ENCODE results near the gene CYLD. TPM values are rescaled to one million over a fixed set of nuclear protein-coding genes. Genes with fewer than 3 reads are reported as not detected.

The CYLD gene
- polyA plus RNA-seq, 1 donor (not counting 4 experiments of a cell fraction or from before 2014, with no cell fraction given) = 24.7 TPM

GRCh38 chr16:50697881-50698767, 43.8 kb upstream of the CYLD start:
- H3K9ac ChIP-seq (ENCODE audit: control insufficient read depth, extremely low read depth, insufficient read depth, low read length) = peak overlapping the region; percentile 68
- H4K20me1 ChIP-seq (ENCODE audit: control insufficient read depth, extremely low read depth, insufficient read depth, low read length) = no peaks in the 10 kb centered on the region
- DNase-seq (ENCODE audit: low read depth, low spot score) = no peak
- H3K4me1 ChIP-seq (ENCODE audit: control insufficient read depth, extremely low read depth, insufficient read depth, low read length) = peaks cover 37% of the 10 kb centered on the region
- peak overlapping the region; percentile 81 for H3K4me2 ChIP-seq (ENCODE audit: control insufficient read depth, extremely low read depth, insufficient read depth, low read depth, low read length)
- no peak for TF ChIP-seq EZH2 (IDR thresholded peaks at IDR 0.05; ENCODE audit: low read length)
- TF ChIP-seq, protein P1, sequence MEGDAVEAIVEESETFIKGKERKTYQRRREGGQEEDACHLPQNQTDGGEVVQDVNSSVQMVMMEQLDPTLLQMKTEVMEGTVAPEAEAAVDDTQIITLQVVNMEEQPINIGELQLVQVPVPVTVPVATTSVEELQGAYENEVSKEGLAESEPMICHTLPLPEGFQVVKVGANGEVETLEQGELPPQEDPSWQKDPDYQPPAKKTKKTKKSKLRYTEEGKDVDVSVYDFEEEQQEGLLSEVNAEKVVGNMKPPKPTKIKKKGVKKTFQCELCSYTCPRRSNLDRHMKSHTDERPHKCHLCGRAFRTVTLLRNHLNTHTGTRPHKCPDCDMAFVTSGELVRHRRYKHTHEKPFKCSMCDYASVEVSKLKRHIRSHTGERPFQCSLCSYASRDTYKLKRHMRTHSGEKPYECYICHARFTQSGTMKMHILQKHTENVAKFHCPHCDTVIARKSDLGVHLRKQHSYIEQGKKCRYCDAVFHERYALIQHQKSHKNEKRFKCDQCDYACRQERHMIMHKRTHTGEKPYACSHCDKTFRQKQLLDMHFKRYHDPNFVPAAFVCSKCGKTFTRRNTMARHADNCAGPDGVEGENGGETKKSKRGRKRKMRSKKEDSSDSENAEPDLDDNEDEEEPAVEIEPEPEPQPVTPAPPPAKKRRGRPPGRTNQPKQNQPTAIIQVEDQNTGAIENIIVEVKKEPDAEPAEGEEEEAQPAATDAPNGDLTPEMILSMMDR (optimal IDR thresholded peaks at IDR 0.05 in 1 of 3, IDR thresholded peaks at IDR 0.05 in 1 of 3, conservative IDR thresholded peaks at IDR 0.05 in 1 of 3; ENCODE audit: extremely low read depth in 1 of 3, insufficient read depth in 2 of 3, low read length in 3 of 3) = no peak
- dilution Hi-C loops (cut with MboI; ENCODE audit: extremely low pct_ligation_motif_present, low sequenced_read_pairs) = no loop called here
- peak overlapping the region; percentile 85 for H2AFZ ChIP-seq (ENCODE audit: control insufficient read depth, low read length)
- no peaks in the 10 kb centered on the region for H3K9me3 ChIP-seq (ENCODE audit: control insufficient read depth, low read depth, low read length)
- peak overlapping the region; percentile 81 for H3K27ac ChIP-seq (ENCODE audit: control insufficient read depth, insufficient read depth, low read length)
- FAIRE-seq = no peak
- H3K4me3 ChIP-seq (ENCODE audit: control insufficient read depth in 2 of 3, extremely low read depth in 1 of 3, insufficient read depth in 2 of 3, low read depth in 1 of 3, low read length in 3 of 3) = peak overlapping the region in 2 of 3 experiments; percentile 11 to 41
- no peaks in the 10 kb centered on the region for H3K9me1 ChIP-seq (ENCODE audit: control insufficient read depth, extremely low read depth, insufficient read depth, low read length)
- no peaks in the 10 kb centered on the region for H3K27me3 ChIP-seq (ENCODE audit: control insufficient read depth, extremely low read depth, insufficient read depth, low read length)
- no peaks in the 10 kb centered on the region for H3K36me3 ChIP-seq (ENCODE audit: control insufficient read depth in 2 of 2, extremely low read depth in 1 of 2, insufficient read depth in 2 of 2, low read length in 2 of 2)
- H3K79me2 ChIP-seq (ENCODE audit: control insufficient read depth, insufficient read depth, low read length) = no peaks in the 10 kb centered on the region

DNA sequence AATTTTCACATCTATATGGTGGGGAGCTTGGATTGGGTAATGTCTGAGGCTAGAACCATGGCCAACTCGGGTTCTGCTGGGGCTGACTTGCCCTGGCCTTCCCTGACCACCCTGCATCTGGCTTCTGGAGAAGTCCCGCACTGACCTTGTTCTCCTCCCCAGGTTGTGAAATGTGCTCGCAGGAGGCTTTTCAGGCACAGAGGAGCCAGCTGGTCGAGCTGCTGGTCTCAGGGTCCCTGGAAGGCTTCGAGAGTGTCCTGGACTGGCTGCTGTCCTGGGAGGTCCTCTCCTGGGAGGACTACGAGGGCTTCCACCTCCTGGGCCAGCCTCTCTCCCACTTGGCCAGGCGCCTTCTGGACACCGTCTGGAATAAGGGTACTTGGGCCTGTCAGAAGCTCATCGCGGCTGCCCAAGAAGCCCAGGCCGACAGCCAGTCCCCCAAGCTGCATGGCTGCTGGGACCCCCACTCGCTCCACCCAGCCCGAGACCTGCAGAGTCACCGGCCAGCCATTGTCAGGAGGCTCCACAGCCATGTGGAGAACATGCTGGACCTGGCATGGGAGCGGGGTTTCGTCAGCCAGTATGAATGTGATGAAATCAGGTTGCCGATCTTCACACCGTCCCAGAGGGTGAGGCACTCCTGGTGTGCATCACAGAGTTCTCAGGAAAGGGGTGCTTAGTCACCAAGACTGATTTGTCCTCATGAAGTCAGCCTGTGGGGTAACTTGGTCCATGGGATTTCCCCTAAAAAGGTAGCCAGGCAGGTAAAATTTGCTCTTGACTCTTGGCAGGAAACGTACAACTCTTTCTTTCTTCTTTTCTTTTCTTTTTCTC, 42.3 kb upstream of the CYLD start:
- peaks cover 5% of the 10 kb centered on the region for H3K9me3 ChIP-seq (ENCODE audit: control insufficient read depth, low read depth, low read length)
- TF ChIP-seq, protein P1 (optimal IDR thresholded peaks at IDR 0.05 in 1 of 3, IDR thresholded peaks at IDR 0.05 in 1 of 3, conservative IDR thresholded peaks at IDR 0.05 in 1 of 3; ENCODE audit: extremely low read depth in 1 of 3, insufficient read depth in 2 of 3, low read length in 3 of 3) = no peak
- H3K4me3 ChIP-seq (ENCODE audit: control insufficient read depth in 2 of 3, extremely low read depth in 1 of 3, insufficient read depth in 2 of 3, low read depth in 1 of 3, low read length in 3 of 3) = no peak overlapping the region
- no peaks in the 10 kb centered on the region for H4K20me1 ChIP-seq (ENCODE audit: control insufficient read depth, extremely low read depth, insufficient read depth, low read length)
- H3K27ac ChIP-seq (ENCODE audit: control insufficient read depth, insufficient read depth, low read length) = peak overlapping the region; percentile 56
- FAIRE-seq (peak; percentile 74), DNase-seq (ENCODE audit: low read depth, low spot score) (peak; percentile 81)
- dilution Hi-C loops (cut with MboI; ENCODE audit: extremely low pct_ligation_motif_present, low sequenced_read_pairs) = no loop called here
- no peaks in the 10 kb centered on the region for H3K9me1 ChIP-seq (ENCODE audit: control insufficient read depth, extremely low read depth, insufficient read depth, low read length)
- peaks cover 37% of the 10 kb centered on the region for H3K4me1 ChIP-seq (ENCODE audit: control insufficient read depth, extremely low read depth, insufficient read depth, low read length)
- no peaks in the 10 kb centered on the region for H3K79me2 ChIP-seq (ENCODE audit: control insufficient read depth, insufficient read depth, low read length)
- no peaks in the 10 kb centered on the region for H3K27me3 ChIP-seq (ENCODE audit: control insufficient read depth, extremely low read depth, insufficient read depth, low read length)
- peak overlapping the region; percentile 42 for H2AFZ ChIP-seq (ENCODE audit: control insufficient read depth, low read length)
- no peaks in the 10 kb centered on the region for H3K36me3 ChIP-seq (ENCODE audit: control insufficient read depth in 2 of 2, extremely low read depth in 1 of 2, insufficient read depth in 2 of 2, low read length in 2 of 2)
- H3K9ac ChIP-seq (ENCODE audit: control insufficient read depth, extremely low read depth, insufficient read depth, low read length) = peak overlapping the region; percentile 55
- H3K4me2 ChIP-seq (ENCODE audit: control insufficient read depth, extremely low read depth, insufficient read depth, low read depth, low read length) = peak overlapping the region; percentile 27
